ENCODE measurements around the gene ZP1. TPM values are rescaled to one million over a fixed set of nuclear protein-coding genes. Genes with fewer than 3 reads are reported as not detected.

ZP1 gene
- polyA plus RNA-seq, 4 donors, result 0.33 to 2.7 TPM; not detected in 2

DNA sequence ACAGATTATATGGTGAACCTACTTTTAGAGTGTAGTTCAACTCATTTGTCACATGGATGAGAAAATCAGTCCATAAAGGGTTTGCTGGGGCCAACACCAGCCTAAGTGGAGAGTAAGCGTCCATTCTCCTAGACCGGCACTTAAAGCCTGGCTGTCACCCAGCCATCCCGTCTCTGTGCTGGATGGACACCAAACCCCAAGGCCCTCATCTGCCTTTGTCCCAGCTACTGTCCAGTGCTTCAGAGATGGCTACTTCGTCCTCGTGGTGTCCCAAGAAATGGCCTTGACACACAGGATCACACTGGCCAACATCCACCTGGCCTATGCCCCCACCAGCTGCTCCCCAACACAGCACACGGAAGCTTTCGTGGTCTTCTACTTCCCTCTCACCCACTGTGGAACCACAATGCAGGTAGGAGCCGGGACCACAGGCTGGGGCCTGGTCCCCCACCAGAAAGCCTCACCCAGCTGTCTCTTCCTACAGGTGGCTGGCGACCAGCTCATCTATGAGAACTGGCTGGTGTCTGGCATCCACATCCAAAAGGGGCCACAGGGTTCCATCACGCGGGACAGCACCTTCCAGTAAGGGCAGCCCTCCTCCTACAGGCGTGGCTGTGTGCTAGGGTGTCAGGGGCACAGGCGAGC lies 3.5 kb downstream of the ZP1 start:
- no peak overlapping the region for H3K4me3 ChIP-seq (ENCODE audit: low read depth in 1 of 3, low read length in 3 of 3)
- 72 to 84% (median 74%) methylated on average over 13 of the region's 13 CpGs for WGBS, 3 donors
- H3K27me3 ChIP-seq (ENCODE audit: control insufficient read depth in 3 of 3, insufficient read depth in 3 of 3, low read length in 3 of 3), result no peaks in the 10 kb centered on the region
- peak overlapping the region in 1 of 3 donors; percentile 46 for H3K27ac ChIP-seq (ENCODE audit: low read depth in 1 of 3, low read length in 2 of 3)
- peaks cover 0 to 10% (median 0%) of the 10 kb centered on the region in 3 donors for H3K36me3 ChIP-seq (ENCODE audit: control insufficient read depth in 3 of 3, insufficient read depth in 2 of 3, low read depth in 1 of 3, low read length in 3 of 3)
- DNase-seq (no peak), FAIRE-seq (no peak)
- H3K9me3 ChIP-seq (ENCODE audit: control insufficient read depth in 2 of 2, insufficient read depth in 1 of 2, low read depth in 1 of 2, low read length in 1 of 2), result no peaks in the 10 kb centered on the region
- peaks cover 0 to 18% (median 0%) of the 10 kb centered on the region in 3 donors for H3K4me1 ChIP-seq (ENCODE audit: control insufficient read depth in 3 of 3, insufficient read depth in 2 of 3, low read depth in 1 of 3, low read length in 2 of 3)

DNA sequence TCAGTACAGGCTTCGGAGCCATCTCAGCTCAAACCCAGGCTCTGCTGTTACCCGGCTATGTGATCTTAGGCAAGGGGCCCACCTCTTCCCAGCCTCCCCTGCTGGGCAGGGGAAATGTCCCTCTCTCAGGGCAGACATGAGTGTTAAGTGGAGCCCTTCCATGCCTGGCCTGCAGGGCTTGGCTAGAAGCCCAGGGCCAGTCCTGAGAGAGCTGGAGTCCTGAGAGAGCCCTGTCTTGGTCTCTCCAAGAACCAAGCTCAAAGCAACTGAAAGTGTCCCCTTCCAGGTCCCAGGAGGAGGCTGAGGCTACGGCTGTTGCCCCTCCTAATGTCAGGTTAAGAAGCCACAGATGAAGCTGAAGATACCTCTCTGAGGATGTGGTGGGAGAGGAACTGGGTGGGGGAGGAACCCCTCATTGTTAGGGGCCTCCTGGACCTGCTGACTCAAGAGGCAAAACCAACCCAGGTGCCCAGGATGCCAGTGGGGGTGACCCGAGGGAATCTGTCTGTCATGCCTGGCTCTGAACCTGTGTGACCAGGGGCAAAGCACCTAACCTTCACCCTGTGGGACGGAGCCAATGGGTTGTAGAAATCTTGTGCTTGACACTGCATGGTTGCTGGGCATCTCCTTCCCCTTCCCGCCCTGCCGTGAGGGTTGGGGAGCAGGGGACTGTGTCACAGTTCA lies 4.2 kb downstream of the ZP1 start:
- 68 to 81% (median 74%) methylated on average over 7 of the region's 7 CpGs for WGBS, 3 donors
- no peak overlapping the region for H3K4me3 ChIP-seq (ENCODE audit: low read depth in 1 of 3, low read length in 3 of 3)
- H3K4me1 ChIP-seq (ENCODE audit: control insufficient read depth in 3 of 3, insufficient read depth in 2 of 3, low read depth in 1 of 3, low read length in 2 of 3), result peaks cover 0 to 22% (median 0%) of the 10 kb centered on the region in 3 donors
- H3K27me3 ChIP-seq (ENCODE audit: control insufficient read depth in 3 of 3, insufficient read depth in 3 of 3, low read length in 3 of 3), result no peaks in the 10 kb centered on the region
- peaks cover 0 to 10% (median 0%) of the 10 kb centered on the region in 3 donors for H3K36me3 ChIP-seq (ENCODE audit: control insufficient read depth in 3 of 3, insufficient read depth in 2 of 3, low read depth in 1 of 3, low read length in 3 of 3)
- DNase-seq (no peak), FAIRE-seq (no peak)
- H3K27ac ChIP-seq (ENCODE audit: low read depth in 1 of 3, low read length in 2 of 3), result peak overlapping the region in 1 of 3 donors; percentile 46
- H3K9me3 ChIP-seq (ENCODE audit: control insufficient read depth in 2 of 2, insufficient read depth in 1 of 2, low read depth in 1 of 2, low read length in 1 of 2), result no peaks in the 10 kb centered on the region

DNA sequence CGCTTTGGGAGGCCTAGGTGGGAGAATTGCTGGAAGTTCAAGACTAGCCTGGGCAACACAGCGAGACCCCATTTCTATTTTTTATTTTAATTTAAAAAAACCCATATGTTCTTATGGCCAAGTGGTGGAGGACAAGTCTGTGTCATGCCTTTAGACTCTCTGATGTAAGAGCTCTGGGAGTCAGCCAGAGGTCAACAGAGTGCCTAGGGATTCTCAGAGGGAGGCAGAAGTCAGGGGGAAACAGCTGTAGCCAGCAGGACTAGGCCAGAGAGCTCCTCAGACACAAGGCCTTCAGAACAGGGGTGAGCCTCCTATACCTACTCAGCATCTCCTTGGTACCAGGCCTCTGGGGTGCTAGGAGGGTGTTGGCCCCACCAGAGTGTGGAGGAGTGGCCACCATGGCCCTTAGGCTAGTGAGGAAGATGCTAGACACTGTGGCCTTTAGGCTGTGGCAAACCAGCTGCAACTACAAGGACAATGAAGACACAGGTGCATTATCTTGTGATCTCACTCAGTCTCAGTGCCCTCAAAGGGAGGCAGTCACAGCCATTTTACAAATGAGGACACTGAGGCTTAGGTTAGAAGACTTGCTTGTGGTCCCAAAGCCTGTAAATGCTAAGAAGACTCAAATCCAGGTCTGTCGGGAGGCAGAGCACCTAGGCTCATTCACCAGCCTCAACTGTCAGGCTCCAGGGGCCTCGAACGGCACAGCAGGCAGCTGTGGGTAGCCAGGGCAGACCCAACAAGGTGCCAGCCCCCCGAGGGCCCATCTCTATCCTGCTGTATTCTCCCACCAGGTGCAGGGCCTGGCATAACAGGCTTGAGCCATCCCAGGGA lies 5.0 kb downstream of the ZP1 start:
- no peaks in the 10 kb centered on the region for H3K27me3 ChIP-seq (ENCODE audit: control insufficient read depth in 3 of 3, insufficient read depth in 3 of 3, low read length in 3 of 3)
- no peak for DNase-seq
- H3K4me3 ChIP-seq (ENCODE audit: low read depth in 1 of 3, low read length in 3 of 3), result no peak overlapping the region
- H3K27ac ChIP-seq (ENCODE audit: low read depth in 1 of 3, low read length in 2 of 3), result peak overlapping the region in 1 of 3 donors; percentile 61
- no peaks in the 10 kb centered on the region for H3K9me3 ChIP-seq (ENCODE audit: control insufficient read depth in 2 of 2, insufficient read depth in 1 of 2, low read depth in 1 of 2, low read length in 1 of 2)
- no peak for FAIRE-seq
- peaks cover 0 to 22% (median 0%) of the 10 kb centered on the region in 3 donors for H3K4me1 ChIP-seq (ENCODE audit: control insufficient read depth in 3 of 3, insufficient read depth in 2 of 3, low read depth in 1 of 3, low read length in 2 of 3)
- peaks cover 0 to 10% (median 0%) of the 10 kb centered on the region in 3 donors for H3K36me3 ChIP-seq (ENCODE audit: control insufficient read depth in 3 of 3, insufficient read depth in 2 of 3, low read depth in 1 of 3, low read length in 3 of 3)
- 88 to 95% (median 88%) methylated on average over 6 of the region's 6 CpGs for WGBS, 3 donors

DNA sequence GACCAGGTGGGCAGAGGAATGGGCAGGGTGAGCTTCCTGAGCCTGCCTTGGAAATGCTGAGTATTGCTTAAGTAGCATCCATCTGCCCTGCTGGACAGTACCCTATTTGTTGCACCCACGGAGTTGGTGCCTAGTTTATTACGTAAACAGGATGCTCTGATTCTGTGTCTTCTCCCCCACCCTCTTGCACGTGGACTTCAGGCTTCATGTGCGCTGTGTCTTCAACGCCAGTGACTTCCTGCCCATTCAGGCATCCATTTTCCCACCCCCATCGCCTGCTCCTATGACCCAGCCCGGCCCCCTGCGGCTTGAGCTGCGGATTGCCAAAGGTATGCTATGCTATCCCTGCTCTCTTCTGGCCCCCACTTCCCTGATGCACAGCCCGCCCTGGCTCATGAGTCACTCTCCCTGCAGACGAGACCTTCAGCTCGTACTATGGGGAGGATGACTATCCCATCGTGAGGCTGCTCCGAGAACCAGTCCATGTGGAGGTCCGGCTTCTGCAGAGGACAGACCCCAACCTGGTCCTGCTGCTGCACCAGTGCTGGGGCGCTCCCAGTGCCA lies 5.7 kb downstream of the ZP1 start:
- DNase-seq, result no peak
- WGBS, 3 donors, result 68 to 84% (median 76%) methylated on average over 16 of the region's 16 CpGs
- H3K27ac ChIP-seq (ENCODE audit: low read depth in 1 of 3, low read length in 2 of 3), result peak overlapping the region in 1 of 3 donors; percentile 61

DNA sequence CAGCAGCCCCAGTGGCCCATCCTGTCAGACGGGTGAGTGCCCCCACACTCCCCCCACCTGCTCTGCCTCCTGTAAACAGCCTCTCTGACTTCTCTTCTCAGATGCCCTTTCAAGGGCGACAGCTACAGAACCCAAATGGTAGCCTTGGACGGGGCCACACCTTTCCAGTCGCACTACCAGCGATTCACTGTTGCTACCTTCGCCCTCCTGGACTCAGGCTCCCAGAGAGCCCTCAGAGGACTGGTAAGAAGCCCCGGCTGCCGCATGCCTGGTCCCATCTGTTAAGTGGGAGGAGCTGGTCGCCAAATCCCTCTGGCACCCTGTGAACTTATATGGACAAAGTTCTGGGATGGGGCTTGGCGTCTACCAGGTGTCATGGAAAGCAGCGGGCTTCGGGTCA lies 6.2 kb downstream of the ZP1 start:
- Histone ChIP-seq H3K27ac (ENCODE audit: low read depth in 1 of 3, low read length in 2 of 3) (peak overlapping the region in 1 of 3 donors; percentile 12), H3K4me3 (ENCODE audit: low read depth in 1 of 3, low read length in 3 of 3) (no peak overlapping the region), H3K36me3 (ENCODE audit: control insufficient read depth in 3 of 3, insufficient read depth in 2 of 3, low read depth in 1 of 3, low read length in 3 of 3) (peaks cover 0 to 10% (median 0%) of the 10 kb centered on the region in 3 donors), H3K4me1 (ENCODE audit: control insufficient read depth in 3 of 3, insufficient read depth in 2 of 3, low read depth in 1 of 3, low read length in 2 of 3) (peaks cover 0 to 22% (median 0%) of the 10 kb centered on the region in 3 donors), H3K9me3 (ENCODE audit: control insufficient read depth in 2 of 2, insufficient read depth in 1 of 2, low read depth in 1 of 2, low read length in 1 of 2) (no peaks in the 10 kb centered on the region), H3K27me3 (ENCODE audit: control insufficient read depth in 3 of 3, insufficient read depth in 3 of 3, low read length in 3 of 3) (no peaks in the 10 kb centered on the region)
- DNase-seq, result no peak
- 56 to 84% (median 78%) methylated on average over 12 of the region's 12 CpGs for WGBS, 3 donors
- no peak for FAIRE-seq

More for the DNA sequence above, 5.7 kb downstream of the ZP1 start:
- no peak for FAIRE-seq
- peaks cover 0 to 10% (median 0%) of the 10 kb centered on the region in 3 donors for H3K36me3 ChIP-seq (ENCODE audit: control insufficient read depth in 3 of 3, insufficient read depth in 2 of 3, low read depth in 1 of 3, low read length in 3 of 3)
- no peaks in the 10 kb centered on the region for H3K9me3 ChIP-seq (ENCODE audit: control insufficient read depth in 2 of 2, insufficient read depth in 1 of 2, low read depth in 1 of 2, low read length in 1 of 2)
- no peak overlapping the region for H3K4me3 ChIP-seq (ENCODE audit: low read depth in 1 of 3, low read length in 3 of 3)
- H3K4me1 ChIP-seq (ENCODE audit: control insufficient read depth in 3 of 3, insufficient read depth in 2 of 3, low read depth in 1 of 3, low read length in 2 of 3), result peaks cover 0 to 22% (median 0%) of the 10 kb centered on the region in 3 donors
- H3K27me3 ChIP-seq (ENCODE audit: control insufficient read depth in 3 of 3, insufficient read depth in 3 of 3, low read length in 3 of 3), result no peaks in the 10 kb centered on the region

DNA sequence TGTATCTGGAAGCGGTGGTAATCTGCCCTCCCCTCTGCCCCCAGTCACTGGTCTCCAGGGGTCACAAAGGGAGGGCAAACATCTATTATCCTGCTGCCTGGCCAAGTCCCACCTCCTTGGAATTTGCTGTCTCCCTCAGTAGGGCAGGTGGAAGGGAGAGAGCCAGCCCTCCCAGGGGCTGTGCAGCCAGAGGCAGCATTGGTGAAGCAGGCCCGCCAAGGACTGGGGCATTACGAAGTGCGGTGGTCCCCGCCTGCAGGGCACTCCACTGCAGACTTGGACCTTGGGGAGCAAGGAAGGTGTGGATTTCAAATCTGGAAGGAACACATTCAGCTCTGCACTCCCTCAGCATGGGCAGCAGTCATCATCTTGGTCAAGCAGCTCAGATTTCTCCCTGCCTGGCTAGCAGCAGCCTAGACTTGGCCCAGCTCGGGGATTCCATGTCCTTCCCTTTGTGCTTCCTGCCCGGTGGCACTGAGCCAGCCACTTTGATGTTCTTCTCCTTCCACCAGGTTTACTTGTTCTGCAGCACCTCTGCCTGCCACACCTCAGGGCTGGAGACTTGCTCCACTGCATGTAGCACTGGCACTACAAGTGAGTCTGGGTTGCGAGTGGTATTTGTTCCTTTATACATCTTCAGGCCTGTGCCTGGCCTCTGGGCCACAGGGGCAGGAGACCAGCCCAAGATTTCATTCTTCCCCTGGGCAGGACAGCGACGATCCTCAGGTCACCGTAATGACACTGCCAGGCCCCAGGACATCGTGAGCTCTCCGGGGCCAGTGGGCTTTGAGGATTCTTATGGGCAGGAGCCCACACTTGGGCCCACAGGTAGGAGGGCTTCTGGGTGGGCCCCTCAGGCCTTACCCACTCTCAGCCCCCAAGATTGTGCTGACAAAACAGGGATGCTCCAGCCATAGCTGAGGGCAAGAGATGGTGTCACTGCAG lies 7.4 kb downstream of the ZP1 start:
- Histone ChIP-seq H3K4me1 (ENCODE audit: control insufficient read depth in 3 of 3, insufficient read depth in 2 of 3, low read depth in 1 of 3, low read length in 2 of 3) (peaks cover 0 to 22% (median 0%) of the 10 kb centered on the region in 3 donors), H3K4me3 (ENCODE audit: low read depth in 1 of 3, low read length in 3 of 3) (no peak overlapping the region), H3K36me3 (ENCODE audit: control insufficient read depth in 3 of 3, insufficient read depth in 2 of 3, low read depth in 1 of 3, low read length in 3 of 3) (peaks cover 0 to 10% (median 5%) of the 10 kb centered on the region in 3 donors), H3K9me3 (ENCODE audit: control insufficient read depth in 2 of 2, insufficient read depth in 1 of 2, low read depth in 1 of 2, low read length in 1 of 2) (no peaks in the 10 kb centered on the region), H3K27me3 (ENCODE audit: control insufficient read depth in 3 of 3, insufficient read depth in 3 of 3, low read length in 3 of 3) (no peaks in the 10 kb centered on the region), H3K27ac (ENCODE audit: low read depth in 1 of 3, low read length in 2 of 3) (no peak overlapping the region)
- no peak for FAIRE-seq
- 90 to 98% (median 91%) methylated on average over 13 of the region's 13 CpGs for WGBS, 3 donors
- no peak for DNase-seq

DNA sequence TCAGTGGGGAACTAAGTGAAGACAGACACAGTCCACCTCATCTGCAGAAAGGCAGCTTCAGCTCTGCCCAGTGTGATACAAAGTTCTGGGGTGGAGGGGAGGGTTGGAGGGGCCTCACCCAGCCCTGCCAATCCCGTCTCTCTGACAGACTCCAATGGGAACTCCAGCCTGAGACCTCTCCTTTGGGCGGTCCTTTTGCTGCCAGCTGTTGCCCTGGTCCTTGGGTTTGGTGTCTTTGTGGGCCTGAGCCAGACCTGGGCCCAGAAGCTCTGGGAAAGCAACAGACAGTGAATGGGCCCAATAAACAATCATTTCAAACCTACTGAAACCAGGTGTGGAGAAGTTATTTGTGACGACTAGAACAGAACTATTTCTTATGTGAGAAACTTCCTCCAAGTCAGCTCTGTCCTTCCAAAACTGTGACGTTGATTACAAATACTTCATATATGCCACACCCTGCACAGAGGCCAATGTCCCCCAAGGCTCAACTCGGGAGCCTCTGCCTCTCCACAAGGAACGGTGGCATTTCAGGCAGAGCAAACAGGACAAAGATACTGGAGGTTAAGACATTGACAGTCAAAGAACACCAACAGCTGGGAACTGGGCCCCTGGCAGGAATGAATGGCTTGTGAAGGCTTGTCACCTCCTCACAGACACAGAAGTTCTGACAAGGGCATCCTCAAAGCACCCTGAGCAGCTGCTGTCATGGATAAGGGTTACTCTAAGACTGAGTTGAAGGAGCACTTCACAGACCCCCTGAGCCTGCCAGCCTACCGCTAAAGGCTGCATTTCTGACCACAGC lies 8.2 kb downstream of the ZP1 start:
- WGBS, 3 donors, result 58 to 68% (median 68%) methylated on average over 7 of the region's 7 CpGs
- peak; percentile 37 to 55 for DNase-seq
- H3K4me1 ChIP-seq (ENCODE audit: control insufficient read depth in 3 of 3, insufficient read depth in 2 of 3, low read depth in 1 of 3, low read length in 2 of 3), result peaks cover 0 to 22% (median 0%) of the 10 kb centered on the region in 3 donors
- no peak overlapping the region for H3K4me3 ChIP-seq (ENCODE audit: low read depth in 1 of 3, low read length in 3 of 3)
- H3K36me3 ChIP-seq (ENCODE audit: control insufficient read depth in 3 of 3, insufficient read depth in 2 of 3, low read depth in 1 of 3, low read length in 3 of 3), result peaks cover 0 to 17% (median 5%) of the 10 kb centered on the region in 3 donors
- H3K9me3 ChIP-seq (ENCODE audit: control insufficient read depth in 2 of 2, insufficient read depth in 1 of 2, low read depth in 1 of 2, low read length in 1 of 2), result no peaks in the 10 kb centered on the region
- peak overlapping the region in 1 of 3 donors; percentile 42 for H3K27ac ChIP-seq (ENCODE audit: low read depth in 1 of 3, low read length in 2 of 3)
- no peak for FAIRE-seq
- no peaks in the 10 kb centered on the region for H3K27me3 ChIP-seq (ENCODE audit: control insufficient read depth in 3 of 3, insufficient read depth in 3 of 3, low read length in 3 of 3)

Data from small intestine (tissue), 7 donors.